Peyer's patch (tissue), 4 donors: ENCODE measurements around the gene POLR3H. TPM values are rescaled to one million over a fixed set of nuclear protein-coding genes. Genes with fewer than 3 reads are reported as not detected.

ENCODE experiments used
- DNase-seq, 3 donors: peaks; one replicate each; pipeline ENCODE4 v3.0.0-alpha.2; 2017 to 2019
- H3K27ac ChIP-seq, 4 donors: fragments of 200-600 bp; sonication (generic); one replicate each; pipeline ENCODE4 v1.5.1; 2016 to 2019
- H3K27me3 ChIP-seq, 2 donors: fragments of 200-600 bp; sonication (generic); one replicate each; pipeline ENCODE4 v1.5.1; 2019
- H3K36me3 ChIP-seq, 3 donors: fragments of 200-600 bp; sonication (generic); one replicate each; pipeline ENCODE4 v1.5.1; 2016 to 2019
- H3K4me1 ChIP-seq, 4 donors: fragments of 200-600 bp; sonication (generic); one replicate each; pipeline ENCODE4 v1.5.1; 2016 to 2019
- H3K4me3 ChIP-seq, 4 donors: fragments of 200-600 bp; sonication (generic); 1 replicate in 3 of 4; 2 replicates in 1 of 4; pipeline ENCODE4 v1.5.1; 2016 to 2019; ENCODE audit warnings: mild to moderate bottlenecking in 1 of 4
- H3K9me3 ChIP-seq, 4 donors: fragments of 200-600 bp; sonication (generic); one replicate each; pipeline ENCODE4 v1.5.1; 2016 to 2019; ENCODE audit warnings: mild to moderate bottlenecking in 1 of 4
- POLR2A ChIP-seq, 2 donors: fragments of 450-650 bp; IDR thresholded peaks; one replicate each; pipeline ENCODE4 v1.5.1; 2017; ENCODE audit warnings: antibody characterized with exemption in 2 of 2, mild to moderate bottlenecking in 2 of 2, moderate library complexity in 2 of 2
- total RNA-seq, 4 donors: library from RNA; depleted of rRNA; stranded (reverse); fragments of >200 nt; gene quantifications; one replicate each; pipeline ENCODE4 v1.1.0, GENCODE V29; 2016
- TF ChIP-seq, protein P1 (sequence below), 6 experiments: fragments of 450-650 bp in 4 of 6; fragments of 200-600 bp in 2 of 6; sonication (generic) in 1 of 6; IDR thresholded peaks; one replicate each; pipeline ENCODE4 v1.5.1; 2017 to 2019; ENCODE audit warnings: antibody characterized with exemption in 6 of 6, mild to moderate bottlenecking in 3 of 6, moderate library complexity in 1 of 6

Gene POLR3H
- total RNA-seq, 4 donors from 2014 or later = 9.5 to 14.9 (median 13.0) TPM

DNA sequence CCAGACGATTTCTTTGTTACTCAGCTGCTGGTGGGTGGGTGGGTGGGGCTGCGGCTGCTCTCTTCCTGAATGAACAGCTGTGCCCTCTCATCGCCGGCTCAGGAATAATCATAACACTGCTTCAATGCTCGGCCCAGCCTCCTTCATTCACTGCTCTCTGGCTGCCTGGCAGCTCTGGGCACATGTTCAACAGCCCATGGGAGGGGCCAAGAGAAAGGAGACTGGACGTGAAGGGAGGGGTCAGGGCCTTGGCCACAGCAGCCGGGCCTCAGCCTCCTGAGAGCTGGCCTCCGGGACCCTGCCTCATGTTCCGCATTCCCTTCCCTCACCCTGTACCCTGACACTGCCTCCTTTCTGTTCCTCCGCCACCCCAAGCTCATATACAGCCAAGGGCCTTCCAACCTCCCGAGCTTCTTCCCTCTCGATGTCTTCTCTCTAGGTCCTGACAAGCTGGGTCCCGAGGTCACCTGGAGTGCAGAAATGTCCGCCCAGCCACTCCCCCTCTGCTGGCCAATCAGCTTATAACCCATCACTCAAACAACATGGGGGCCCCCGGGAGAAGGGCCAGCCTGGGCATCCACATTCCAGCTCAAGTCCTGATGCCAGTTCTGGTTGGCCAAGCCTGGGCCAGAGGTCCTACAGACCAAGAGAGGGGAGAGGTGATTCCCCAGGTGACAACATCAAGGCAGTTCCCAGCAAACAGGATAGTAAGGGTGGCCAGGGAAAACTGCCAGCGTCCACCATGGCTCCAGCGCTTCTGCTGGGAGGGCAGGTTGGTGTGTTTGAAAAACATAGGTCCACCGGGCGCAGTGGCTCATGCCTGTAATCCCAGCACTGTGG is 13.4 kb upstream of the POLR3H start:
- TF ChIP-seq, protein P1, sequence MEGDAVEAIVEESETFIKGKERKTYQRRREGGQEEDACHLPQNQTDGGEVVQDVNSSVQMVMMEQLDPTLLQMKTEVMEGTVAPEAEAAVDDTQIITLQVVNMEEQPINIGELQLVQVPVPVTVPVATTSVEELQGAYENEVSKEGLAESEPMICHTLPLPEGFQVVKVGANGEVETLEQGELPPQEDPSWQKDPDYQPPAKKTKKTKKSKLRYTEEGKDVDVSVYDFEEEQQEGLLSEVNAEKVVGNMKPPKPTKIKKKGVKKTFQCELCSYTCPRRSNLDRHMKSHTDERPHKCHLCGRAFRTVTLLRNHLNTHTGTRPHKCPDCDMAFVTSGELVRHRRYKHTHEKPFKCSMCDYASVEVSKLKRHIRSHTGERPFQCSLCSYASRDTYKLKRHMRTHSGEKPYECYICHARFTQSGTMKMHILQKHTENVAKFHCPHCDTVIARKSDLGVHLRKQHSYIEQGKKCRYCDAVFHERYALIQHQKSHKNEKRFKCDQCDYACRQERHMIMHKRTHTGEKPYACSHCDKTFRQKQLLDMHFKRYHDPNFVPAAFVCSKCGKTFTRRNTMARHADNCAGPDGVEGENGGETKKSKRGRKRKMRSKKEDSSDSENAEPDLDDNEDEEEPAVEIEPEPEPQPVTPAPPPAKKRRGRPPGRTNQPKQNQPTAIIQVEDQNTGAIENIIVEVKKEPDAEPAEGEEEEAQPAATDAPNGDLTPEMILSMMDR (IDR thresholded peaks at IDR 0.05) = no peak
- no peak for TF ChIP-seq POLR2A (IDR thresholded peaks at IDR 0.05)
- Histone ChIP-seq H3K27ac (peak overlapping the region in 2 of 4 donors; percentile 52 to 59), H3K9me3 (no peaks in the 10 kb centered on the region), H3K4me1 (peaks cover 0 to 9% (median 0%) of the 10 kb centered on the region in 4 donors), H3K27me3 (peaks cover 0 to 3% of the 10 kb centered on the region in 2 donors), H3K4me3 (no peak overlapping the region), H3K36me3 (no peaks in the 10 kb centered on the region)
- peak in 2 of 3 donors; percentile 24 to 57 for DNase-seq

DNA sequence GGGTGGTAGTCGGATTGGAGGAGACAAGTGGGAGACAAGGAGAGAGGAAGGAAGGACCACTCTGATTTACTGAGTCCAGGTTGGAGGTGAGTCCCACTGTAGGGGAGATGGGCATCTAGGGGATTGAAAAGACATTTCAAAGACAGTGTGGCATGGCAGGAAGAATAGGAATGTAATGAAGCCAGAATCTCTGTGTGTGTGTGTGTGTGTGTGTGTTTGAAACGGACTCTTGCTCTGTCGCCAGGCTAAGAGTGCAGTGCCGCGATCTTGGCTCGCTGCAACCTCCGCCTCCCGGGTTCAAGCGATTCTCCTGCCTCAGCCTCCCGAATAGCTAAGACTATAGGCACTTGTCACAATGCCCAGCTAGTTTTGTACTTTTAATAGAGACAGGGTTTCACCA is 12.3 kb upstream of the POLR3H start:
- no peak for TF ChIP-seq POLR2A (IDR thresholded peaks at IDR 0.05)
- TF ChIP-seq, protein P1 (IDR thresholded peaks at IDR 0.05) = no peak
- H3K27ac ChIP-seq = no peak overlapping the region

DNA sequence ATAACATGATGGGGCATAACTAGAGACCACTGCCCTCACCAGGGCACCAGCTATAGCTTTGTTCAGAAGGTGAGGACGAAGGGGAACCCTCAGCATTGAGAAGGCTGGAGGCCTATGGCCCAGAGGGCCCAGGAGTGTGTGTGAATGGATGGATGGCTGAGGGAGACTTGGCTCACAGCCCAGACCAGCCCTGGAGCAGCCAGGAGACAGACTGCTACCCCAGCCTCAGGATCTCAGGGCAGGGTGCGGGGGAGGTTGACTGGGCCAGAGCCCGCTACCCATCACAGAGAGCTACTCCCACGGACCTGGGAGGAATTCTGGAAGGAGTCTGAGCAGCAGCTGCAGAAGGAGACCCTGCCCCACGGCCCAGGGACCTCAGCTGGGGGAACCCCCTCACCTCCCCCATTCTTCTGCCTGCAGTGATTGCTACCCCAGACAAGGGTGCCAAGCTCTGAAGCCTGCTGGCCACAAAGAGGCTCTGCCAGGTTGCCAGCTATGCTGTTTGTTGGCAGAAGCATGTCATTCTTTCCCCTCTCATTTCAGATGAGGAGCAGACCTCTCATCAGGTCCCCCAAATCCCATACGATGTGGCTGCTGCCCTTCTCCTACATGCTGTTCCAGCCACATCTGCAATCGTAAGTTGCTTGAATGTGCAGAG is 11.2 kb upstream of the POLR3H start:
- Histone ChIP-seq H3K4me3 (no peak overlapping the region), H3K4me1 (peaks cover 0 to 9% (median 0%) of the 10 kb centered on the region in 4 donors), H3K27me3 (no peaks in the 10 kb centered on the region), H3K36me3 (no peaks in the 10 kb centered on the region), H3K27ac (no peak overlapping the region), H3K9me3 (no peaks in the 10 kb centered on the region)
- DNase-seq = no peak
- TF ChIP-seq, protein P1 (IDR thresholded peaks at IDR 0.05) = no peak

More for the DNA sequence above, 12.3 kb upstream of the POLR3H start:
- DNase-seq = no peak
- H3K4me3 ChIP-seq = no peak overlapping the region
- peaks cover 0 to 3% of the 10 kb centered on the region in 2 donors for H3K27me3 ChIP-seq
- H3K4me1 ChIP-seq = peaks cover 0 to 9% (median 0%) of the 10 kb centered on the region in 4 donors
- H3K36me3 ChIP-seq = no peaks in the 10 kb centered on the region
- H3K9me3 ChIP-seq = no peaks in the 10 kb centered on the region

DNA sequence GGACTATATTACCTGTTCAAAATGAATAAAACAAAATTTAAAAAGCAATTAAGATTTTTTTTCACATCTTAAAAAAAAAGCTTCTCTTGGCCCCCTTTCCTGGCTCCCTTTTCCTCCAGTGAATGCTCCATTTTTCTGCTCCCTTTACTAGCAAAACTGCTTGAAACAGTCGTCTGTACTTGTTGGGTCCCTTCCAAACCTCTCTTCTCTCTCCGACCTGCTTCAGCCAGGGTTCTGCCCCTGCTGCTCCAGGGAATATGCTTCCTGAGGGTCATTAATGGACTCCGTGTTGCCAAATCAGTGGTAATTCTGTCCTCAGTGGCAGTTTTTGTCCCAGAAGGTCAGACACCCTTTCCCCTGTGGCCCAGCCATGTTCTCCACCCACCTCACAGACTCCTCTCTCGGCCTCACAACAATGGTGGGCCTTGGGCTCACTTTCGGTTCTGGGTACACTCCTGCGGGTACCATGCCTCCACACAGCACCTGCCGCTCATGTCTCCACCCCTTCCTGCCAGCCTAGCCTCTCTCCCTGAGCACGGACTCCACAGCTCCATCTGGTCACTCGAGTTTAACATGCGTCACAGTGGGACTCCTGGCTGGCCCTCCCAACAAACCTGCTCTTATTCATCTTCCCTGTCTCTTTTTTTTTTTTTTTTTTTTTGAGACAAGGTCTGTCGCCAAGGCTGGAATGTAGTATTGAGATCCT is 7.8 kb upstream of the POLR3H start:
- Histone ChIP-seq H3K9me3 (no peaks in the 10 kb centered on the region), H3K27me3 (no peaks in the 10 kb centered on the region), H3K27ac (no peak overlapping the region), H3K4me3 (no peak overlapping the region), H3K36me3 (no peaks in the 10 kb centered on the region), H3K4me1 (no peaks in the 10 kb centered on the region)
- DNase-seq = no peak
- TF ChIP-seq, protein P1 (IDR thresholded peaks at IDR 0.05) = no peak
- TF ChIP-seq POLR2A (IDR thresholded peaks at IDR 0.05) = no peak

DNA sequence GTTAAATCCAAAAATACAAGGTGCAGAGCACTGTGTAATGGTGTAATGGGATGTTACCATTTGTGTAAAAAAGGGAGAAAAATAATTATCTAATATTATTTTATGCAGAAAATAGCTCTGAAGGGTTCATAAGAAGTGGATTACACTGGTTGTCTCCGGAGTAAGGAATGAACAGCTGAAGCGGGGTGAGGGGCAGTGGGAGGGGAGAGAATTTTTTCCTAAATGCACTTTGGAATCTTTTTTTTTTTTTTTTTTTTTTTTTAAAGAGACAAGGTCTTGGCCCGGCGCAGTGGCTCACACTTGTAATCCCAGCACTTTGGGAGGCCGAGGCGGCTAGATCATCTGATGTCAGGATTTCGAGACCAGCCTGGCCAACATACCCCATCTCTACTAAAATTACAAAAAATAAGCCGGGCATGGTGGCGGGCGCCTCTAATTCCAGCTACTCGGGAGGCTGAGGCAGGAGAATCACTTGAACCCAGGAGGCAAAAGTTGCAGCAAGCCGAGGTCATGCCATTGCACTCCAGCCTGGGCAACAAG is 6.8 kb upstream of the POLR3H start:
- H3K27ac ChIP-seq = no peak overlapping the region
- no peak overlapping the region for H3K4me3 ChIP-seq
- no peak for DNase-seq
- no peaks in the 10 kb centered on the region for H3K9me3 ChIP-seq
- TF ChIP-seq, protein P1 (IDR thresholded peaks at IDR 0.05) = no peak
- no peak for TF ChIP-seq POLR2A (IDR thresholded peaks at IDR 0.05)
- H3K4me1 ChIP-seq = no peaks in the 10 kb centered on the region
- H3K36me3 ChIP-seq = no peaks in the 10 kb centered on the region
- H3K27me3 ChIP-seq = no peaks in the 10 kb centered on the region
